Loucy (cell line): ENCODE data around the gene TF.
A peak's percentile ranks its signal among the peaks of the same experiment; 100 is the strongest.

Experiments
- H2AFZ ChIP-seq: fragments of 200-600 bp; sonication (generic); 2 replicates; pipeline ENCODE4 v1.6.0; 2016; ENCODE audit warnings: antibody characterized with exemption, mild to moderate bottlenecking, low read length, moderate library complexity
- H3F3A ChIP-seq: fragments of 200-600 bp; 2 replicates; pipeline ENCODE4 v1.6.0; 2016; ENCODE audit warnings: antibody characterized with exemption, low read depth, mild to moderate bottlenecking
- H3K27me3 ChIP-seq: fragments of 200-600 bp; sonication (generic); 2 replicates; pipeline ENCODE4 v1.6.1; 2014; ENCODE audit warnings: low read length, mild to moderate bottlenecking; ENCODE audit not compliant: insufficient read depth, poor library complexity, severe bottlenecking
- H3K36me3 ChIP-seq: fragments of 200-600 bp; sonication (generic); 2 replicates; pipeline ENCODE4 v1.6.1; 2016; ENCODE audit warnings: low read length; ENCODE audit not compliant: insufficient read depth
- H3K4me1 ChIP-seq: fragments of 200-600 bp; sonication (generic); 2 replicates; pipeline ENCODE4 v1.5.1; 2014; ENCODE audit warnings: low read length, mild to moderate bottlenecking; ENCODE audit not compliant: insufficient read depth, poor library complexity, severe bottlenecking
- H3K4me2 ChIP-seq: fragments of 200-600 bp; sonication (generic); 2 replicates; pipeline ENCODE4 v1.6.0; 2014; ENCODE audit warnings: antibody characterized with exemption, low read length, low read depth, mild to moderate bottlenecking; ENCODE audit not compliant: poor library complexity, severe bottlenecking
- H3K4me3 ChIP-seq: fragments of 200-600 bp; sonication (generic); 2 replicates; pipeline ENCODE4 v1.5.1; 2014; ENCODE audit warnings: low read length, mild to moderate bottlenecking, mixed read lengths; ENCODE audit not compliant: poor library complexity, severe bottlenecking
- H3K79me2 ChIP-seq: fragments of 200-600 bp; sonication (generic); 2 replicates; pipeline ENCODE4 v1.6.1; 2014; ENCODE audit warnings: low read length; ENCODE audit not compliant: insufficient read depth
- H3K9ac ChIP-seq: fragments of 200-600 bp; sonication (generic); 2 replicates; pipeline ENCODE4 v1.6.0; 2014; ENCODE audit warnings: mild to moderate bottlenecking, low read depth, low read length, moderate library complexity; ENCODE audit not compliant: poor library complexity, severe bottlenecking
- H3K9me2 ChIP-seq: fragments of 200-600 bp; sonication (generic); replicated peaks from 2 replicates; pipeline ENCODE4 v1.6.1; 2016; ENCODE audit warnings: low read depth, low read length, mixed read lengths
- H3K9me3 ChIP-seq: fragments of 200-600 bp; sonication (generic); 2 replicates; pipeline ENCODE4 v1.6.1; 2014; ENCODE audit warnings: mild to moderate bottlenecking, antibody characterized with exemption, low read length, low read depth; ENCODE audit not compliant: insufficient read depth
- H4K20me1 ChIP-seq: fragments of 200-600 bp; sonication (generic); 2 replicates; pipeline ENCODE4 v1.6.0; 2014; ENCODE audit warnings: antibody characterized with exemption, low read length, mild to moderate bottlenecking; ENCODE audit not compliant: insufficient read depth, poor library complexity, severe bottlenecking
- EZH2phosphoT487 ChIP-seq: fragments of 200-600 bp; IDR thresholded peaks from 2 replicates; pipeline ENCODE4 v1.6.1; 2018; ENCODE audit warnings: antibody characterized with exemption, mild to moderate bottlenecking, moderate library complexity, borderline replicate concordance
- TF ChIP-seq, protein P1 (sequence below): fragments of 200-600 bp; sonication (generic); conservative IDR thresholded peaks from 2 replicates; pipeline ENCODE4 v1.5.1; 2014; ENCODE audit warnings: mild to moderate bottlenecking, antibody characterized with exemption, low read length

TF gene

DNA sequence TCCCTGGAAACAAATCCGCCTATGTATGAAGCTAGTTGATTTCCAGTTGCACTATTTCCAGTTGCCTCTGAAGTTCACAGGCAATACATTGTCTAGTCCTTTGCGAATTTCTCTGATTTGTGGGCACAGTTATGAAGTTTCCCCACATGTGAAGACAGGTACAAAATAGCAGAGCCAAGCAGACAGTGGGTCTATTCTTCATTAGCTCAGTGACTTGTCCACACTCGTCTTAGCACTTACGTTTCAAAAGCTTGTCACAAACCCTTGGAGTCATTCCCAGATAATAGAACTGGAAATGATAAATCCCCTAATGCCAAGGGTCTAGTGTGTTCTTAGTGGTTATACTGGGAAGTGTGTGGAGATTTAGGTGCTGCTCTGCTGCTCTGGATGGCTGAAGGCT lies 73.9 kb downstream of the TF start:
- no peak overlapping the region for H3K4me2 ChIP-seq
- no peaks in the 10 kb centered on the region for H3K79me2 ChIP-seq
- H3K36me3 ChIP-seq = peaks cover 81% of the 10 kb centered on the region

DNA sequence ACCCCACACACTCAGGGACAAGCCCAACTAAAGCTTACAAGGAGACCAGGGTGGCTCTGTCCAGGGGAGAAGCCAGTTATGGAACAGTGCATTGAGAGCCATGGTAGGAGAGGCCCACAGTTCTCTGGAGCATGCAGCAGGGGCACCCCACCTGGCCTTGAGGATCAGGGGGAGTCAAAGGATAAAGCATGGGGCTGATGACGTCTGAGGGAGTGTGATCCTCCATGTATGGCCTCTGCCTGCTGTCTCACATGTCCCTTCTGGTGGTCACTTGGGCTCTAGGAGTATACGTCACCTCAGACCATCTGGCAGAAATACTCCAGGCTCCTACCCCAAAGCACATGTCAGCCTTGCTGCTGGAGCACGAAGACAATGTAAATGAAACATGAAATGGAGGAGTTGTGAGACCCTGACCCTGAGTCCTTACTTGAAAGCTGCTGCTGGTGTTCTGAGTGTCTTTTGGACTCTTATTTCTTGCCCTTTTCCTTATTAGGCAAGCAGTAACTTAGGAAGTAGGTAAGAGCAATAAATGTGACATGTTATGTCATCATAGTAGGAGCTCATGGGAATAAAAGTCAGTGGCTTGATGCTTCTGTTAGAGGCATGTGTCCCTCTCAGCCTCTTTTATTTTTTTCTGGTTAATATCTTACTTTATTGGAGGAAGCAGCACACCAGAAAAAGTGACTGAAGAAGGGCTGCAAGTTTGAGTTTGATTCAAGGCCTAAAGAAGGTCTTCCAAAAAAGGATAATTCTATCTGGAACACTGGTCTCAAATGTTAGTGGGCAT lies 74.9 kb downstream of the TF start:
- no peaks in the 10 kb centered on the region for H3K79me2 ChIP-seq
- H3K4me2 ChIP-seq = no peak overlapping the region
- no peak overlapping the region for H2AFZ ChIP-seq
- no peaks in the 10 kb centered on the region for H4K20me1 ChIP-seq
- no peak overlapping the region for H3K9ac ChIP-seq
- peaks cover 72% of the 10 kb centered on the region for H3K36me3 ChIP-seq
- H3K4me3 ChIP-seq = no peak overlapping the region
- no peaks in the 10 kb centered on the region for H3F3A ChIP-seq
- no peaks in the 10 kb centered on the region for H3K9me3 ChIP-seq
- no peaks in the 10 kb centered on the region for H3K4me1 ChIP-seq
- no peak for TF ChIP-seq EZH2phosphoT487
- TF ChIP-seq, protein P1, sequence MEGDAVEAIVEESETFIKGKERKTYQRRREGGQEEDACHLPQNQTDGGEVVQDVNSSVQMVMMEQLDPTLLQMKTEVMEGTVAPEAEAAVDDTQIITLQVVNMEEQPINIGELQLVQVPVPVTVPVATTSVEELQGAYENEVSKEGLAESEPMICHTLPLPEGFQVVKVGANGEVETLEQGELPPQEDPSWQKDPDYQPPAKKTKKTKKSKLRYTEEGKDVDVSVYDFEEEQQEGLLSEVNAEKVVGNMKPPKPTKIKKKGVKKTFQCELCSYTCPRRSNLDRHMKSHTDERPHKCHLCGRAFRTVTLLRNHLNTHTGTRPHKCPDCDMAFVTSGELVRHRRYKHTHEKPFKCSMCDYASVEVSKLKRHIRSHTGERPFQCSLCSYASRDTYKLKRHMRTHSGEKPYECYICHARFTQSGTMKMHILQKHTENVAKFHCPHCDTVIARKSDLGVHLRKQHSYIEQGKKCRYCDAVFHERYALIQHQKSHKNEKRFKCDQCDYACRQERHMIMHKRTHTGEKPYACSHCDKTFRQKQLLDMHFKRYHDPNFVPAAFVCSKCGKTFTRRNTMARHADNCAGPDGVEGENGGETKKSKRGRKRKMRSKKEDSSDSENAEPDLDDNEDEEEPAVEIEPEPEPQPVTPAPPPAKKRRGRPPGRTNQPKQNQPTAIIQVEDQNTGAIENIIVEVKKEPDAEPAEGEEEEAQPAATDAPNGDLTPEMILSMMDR = no peak
- no peaks in the 10 kb centered on the region for H3K27me3 ChIP-seq
- no peaks in the 10 kb centered on the region for H3K9me2 ChIP-seq

More for the DNA sequence above, 73.9 kb downstream of the TF start:
- Histone ChIP-seq H3K4me1 (no peaks in the 10 kb centered on the region), H3K9me2 (no peaks in the 10 kb centered on the region), H4K20me1 (no peaks in the 10 kb centered on the region), H3F3A (no peaks in the 10 kb centered on the region), H3K9ac (no peak overlapping the region), H2AFZ (no peak overlapping the region), H3K4me3 (no peak overlapping the region), H3K9me3 (no peaks in the 10 kb centered on the region), H3K27me3 (no peaks in the 10 kb centered on the region)
- TF ChIP-seq EZH2phosphoT487 = no peak
- TF ChIP-seq, protein P1 = no peak

DNA sequence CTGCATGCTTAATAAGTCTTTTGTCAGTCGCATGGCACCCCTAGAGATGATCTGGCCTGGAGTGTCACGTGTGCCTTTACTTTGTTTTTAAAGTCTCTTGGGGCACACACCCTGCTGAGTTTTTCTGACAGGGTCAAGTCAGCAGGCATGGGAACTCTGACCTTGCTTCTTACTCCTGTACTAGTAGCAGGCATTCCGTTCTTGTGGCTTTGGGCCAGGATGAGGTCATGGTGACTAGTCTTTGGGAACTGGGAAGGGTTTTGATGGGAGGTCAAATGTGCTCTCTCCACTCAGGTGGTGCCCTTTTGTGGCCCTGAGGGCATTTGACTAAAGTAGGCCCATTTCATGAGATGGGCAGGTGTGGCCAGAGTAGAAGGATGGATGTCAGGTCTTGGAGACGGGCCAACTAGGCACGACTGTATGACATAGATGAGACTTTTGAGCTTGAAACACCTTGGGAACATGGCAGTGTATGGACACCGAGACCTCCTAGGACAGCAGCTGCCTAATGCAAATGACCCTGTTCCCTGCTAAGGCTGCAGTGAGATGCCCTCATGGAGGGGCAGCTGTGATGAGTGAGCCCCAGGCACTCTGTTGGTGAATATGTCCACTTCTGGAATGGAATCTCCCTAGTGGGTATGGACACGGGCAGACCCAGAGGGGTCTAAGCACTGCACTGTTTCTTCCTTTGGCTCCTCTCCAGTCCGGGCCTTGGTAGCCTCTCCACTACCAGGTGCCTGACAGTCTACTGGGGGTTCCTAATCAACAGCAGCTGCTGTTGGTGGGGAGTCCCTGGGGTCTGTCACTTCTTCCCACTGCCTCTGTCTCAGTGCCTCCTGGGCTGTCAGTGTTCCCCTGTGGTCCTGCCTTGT lies 75.8 kb downstream of the TF start:
- TF ChIP-seq, protein P1 = peak; percentile 48
- TF ChIP-seq EZH2phosphoT487 = no peak
- no peak overlapping the region for H3K9ac ChIP-seq
- H3K9me2 ChIP-seq = no peaks in the 10 kb centered on the region
- H3K9me3 ChIP-seq = no peaks in the 10 kb centered on the region
- no peak overlapping the region for H3K4me3 ChIP-seq
- no peaks in the 10 kb centered on the region for H3K27me3 ChIP-seq
- H3K4me2 ChIP-seq = no peak overlapping the region
- H3F3A ChIP-seq = no peaks in the 10 kb centered on the region
- no peaks in the 10 kb centered on the region for H3K4me1 ChIP-seq
- no peak overlapping the region for H2AFZ ChIP-seq
- H3K79me2 ChIP-seq = no peaks in the 10 kb centered on the region
- no peaks in the 10 kb centered on the region for H4K20me1 ChIP-seq
- H3K36me3 ChIP-seq = peaks cover 63% of the 10 kb centered on the region
